NT2/D1 (cell line): ENCODE data around the gene EFCAB8.

ENCODE experiments used
- DNase-seq: peaks from one replicate; pipeline ENCODE4 v3.0.0-alpha.2; 2011; ENCODE audit warnings: low read depth, low spot score
- H3K27me3 ChIP-seq: 2 replicates; pipeline ENCODE4 v1.6.0; 2011; ENCODE audit warnings: mild to moderate bottlenecking; ENCODE audit not compliant: insufficient read length, insufficient read depth
- H3K36me3 ChIP-seq: 2 replicates; pipeline ENCODE4 v1.6.1; 2011; ENCODE audit warnings: mild to moderate bottlenecking, low read length, mixed read lengths; ENCODE audit not compliant: insufficient read depth, insufficient read length
- H3K4me1 ChIP-seq: 2 replicates; pipeline ENCODE4 v1.5.1; 2011; ENCODE audit not compliant: insufficient read depth, insufficient read length
- H3K4me3 ChIP-seq: 2 replicates; pipeline ENCODE4 v1.5.1; 2011; ENCODE audit warnings: low read depth; ENCODE audit not compliant: insufficient read length
- H3K9ac ChIP-seq: 2 replicates; pipeline ENCODE4 v1.6.0; 2011; ENCODE audit warnings: low read depth; ENCODE audit not compliant: insufficient read length
- H3K9me3 ChIP-seq: 2 replicates; pipeline ENCODE4 v1.5.1; 2011; ENCODE audit warnings: mild to moderate bottlenecking, low read length; ENCODE audit not compliant: insufficient read depth
- SUZ12 ChIP-seq: IDR thresholded peaks from 2 replicates; pipeline ENCODE4 v1.6.1; 2011; ENCODE audit not compliant: insufficient read length, insufficient read depth; ENCODE audit errors: extremely low read depth
- YY1 ChIP-seq: IDR thresholded peaks from 2 replicates; pipeline ENCODE4 v1.6.1; 2011; ENCODE audit not compliant: insufficient read length, insufficient read depth
- ZNF274 ChIP-seq: IDR thresholded peaks from 2 replicates; pipeline ENCODE4 v1.6.1; 2011; ENCODE audit warnings: mild to moderate bottlenecking, low read depth, low read length

EFCAB8 gene

GRCh38 chr20:32993496-32994050 lies 134.8 kb downstream of the EFCAB8 start:
- no peaks in the 10 kb centered on the region for H3K4me1 ChIP-seq
- no peak overlapping the region for H3K9ac ChIP-seq
- H3K27me3 ChIP-seq: no peaks in the 10 kb centered on the region
- TF ChIP-seq ZNF274 (no peak), SUZ12 (no peak), YY1 (no peak)
- peaks cover 14% of the 10 kb centered on the region; the same call in 1 of the 2 replicates for H3K9me3 ChIP-seq
- DNase-seq: no peak
- H3K4me3 ChIP-seq: no peak overlapping the region
- H3K36me3 ChIP-seq: no peaks in the 10 kb centered on the region

GRCh38 chr20:32995802-32996201 lies 137.1 kb downstream of the EFCAB8 start:
- no peak overlapping the region for H3K9ac ChIP-seq
- DNase-seq: no peak
- TF ChIP-seq ZNF274: no peak
- no peak overlapping the region for H3K4me3 ChIP-seq
- H3K36me3 ChIP-seq: no peaks in the 10 kb centered on the region
- peaks cover 4% of the 10 kb centered on the region for H3K4me1 ChIP-seq
- H3K27me3 ChIP-seq: no peaks in the 10 kb centered on the region
- H3K9me3 ChIP-seq: peaks cover 14% of the 10 kb centered on the region; the same call in 1 of the 2 replicates

GRCh38 chr20:32997431-32997830 lies 138.7 kb downstream of the EFCAB8 start:
- Histone ChIP-seq H3K27me3 (no peaks in the 10 kb centered on the region), H3K9ac (no peak overlapping the region), H3K36me3 (no peaks in the 10 kb centered on the region), H3K4me1 (peaks cover 7% of the 10 kb centered on the region), H3K9me3 (peaks cover 14% of the 10 kb centered on the region; the same call in 1 of the 2 replicates), H3K4me3 (no peak overlapping the region)
- DNase-seq: no peak
- TF ChIP-seq ZNF274 (no peak), SUZ12 (no peak), YY1 (no peak)

- H3K9me3 ChIP-seq: peaks cover 11% of the 10 kb centered on the region; the same call in 1 of the 2 replicates
- no peak for TF ChIP-seq ZNF274
- TF ChIP-seq SUZ12: no peak
- no peak for TF ChIP-seq YY1
- no peak for DNase-seq
- no peaks in the 10 kb centered on the region for H3K27me3 ChIP-seq
- H3K4me1 ChIP-seq: peaks cover 7% of the 10 kb centered on the region
- no peak overlapping the region for H3K9ac ChIP-seq
- no peaks in the 10 kb centered on the region for H3K36me3 ChIP-seq
- H3K4me3 ChIP-seq: no peak overlapping the region
Measured at GRCh38 chr20:32999603-33000250, 141.0 kb downstream of the EFCAB8 start.

GRCh38 chr20:33000802-33001466 lies 142.2 kb downstream of the EFCAB8 start:
- no peak overlapping the region for H3K9ac ChIP-seq
- H3K36me3 ChIP-seq: no peaks in the 10 kb centered on the region
- no peak for DNase-seq
- H3K9me3 ChIP-seq: peaks cover 10% of the 10 kb centered on the region
- H3K4me3 ChIP-seq: no peak overlapping the region
- TF ChIP-seq ZNF274: no peak
- no peak for TF ChIP-seq SUZ12
- TF ChIP-seq YY1: no peak
- peaks cover 7% of the 10 kb centered on the region for H3K4me1 ChIP-seq
- H3K27me3 ChIP-seq: no peaks in the 10 kb centered on the region

- no peaks in the 10 kb centered on the region for H3K36me3 ChIP-seq
Measured at GRCh38 chr20:33002087-33002808, 143.5 kb downstream of the EFCAB8 start.

GRCh38 chr20:33004141-33004751 lies 145.5 kb downstream of the EFCAB8 start, which contains the start of gene SUN5:
SUN5 (minus strand) TSS chr20:33004433; CDS start chr20:33004340, 93 bp downstream.
- Histone ChIP-seq H3K9me3 (peaks cover 10% of the 10 kb centered on the region), H3K4me1 (peaks cover 7% of the 10 kb centered on the region), H3K27me3 (no peaks in the 10 kb centered on the region), H3K36me3 (no peaks in the 10 kb centered on the region), H3K4me3 (no peak within 1 kb of the TSS), H3K9ac (no peak within 1 kb of the TSS)
- TF ChIP-seq SUZ12 (no peak), ZNF274 (no peak), YY1 (no peak)
- DNase-seq: no peak

More at GRCh38 chr20:33002087-33002808, 143.5 kb downstream of the EFCAB8 start:
- H3K4me1 ChIP-seq: peaks cover 7% of the 10 kb centered on the region
- no peak for DNase-seq
- no peak overlapping the region for H3K9ac ChIP-seq
- H3K4me3 ChIP-seq: no peak overlapping the region
- H3K27me3 ChIP-seq: no peaks in the 10 kb centered on the region
- no peak for TF ChIP-seq ZNF274
- no peak for TF ChIP-seq SUZ12
- TF ChIP-seq YY1: no peak
- peaks cover 10% of the 10 kb centered on the region for H3K9me3 ChIP-seq
